Natural killer cell treated with Interleukin-12 subunit alpha and Interleukin-12 subunit beta and Interleukin-15 and Interleukin-18, amount 100 ng/mL, for 72 hours (primary cell): Measurements from ENCODE around the gene PLAAT1. TPM values are rescaled to one million over a fixed set of nuclear protein-coding genes. Genes with fewer than 3 reads are reported as not detected.

Source experiments
- ATAC-seq, 2 donors: fragments of 150-1000 bp; cut with Tn5 transposase in 1 of 2; sonication (Bioruptor Pico), chemical (Tn5 transposase) in 1 of 2; 2 replicates each; pipeline ENCODE4 v1.10.0; 2021
- DNase-seq: peaks from one replicate; pipeline ENCODE4 v3.0.0; 2022; ENCODE audit warnings: low spot score
- H3K27ac Mint-ChIP-seq, 2 donors: 1 replicate in 1 of 2; 2 replicates in 1 of 2; pipeline ENCODE4 v1.8.0; 2022; ENCODE audit warnings: mixed read lengths in 2 of 2, mild to moderate bottlenecking in 1 of 2, moderate library complexity in 1 of 2
- H3K27me3 Mint-ChIP-seq, 2 donors: 1 replicate in 1 of 2; 2 replicates in 1 of 2; pipeline ENCODE4 v1.8.0; 2022; ENCODE audit warnings: mixed read lengths in 2 of 2
- H3K36me3 Mint-ChIP-seq: one replicate; pipeline ENCODE4 v1.8.0; 2022; ENCODE audit warnings: mixed read lengths
- H3K4me1 Mint-ChIP-seq, 2 donors: 1 replicate in 1 of 2; 2 replicates in 1 of 2; pipeline ENCODE4 v1.8.0; 2022; ENCODE audit warnings: low read depth in 2 of 2, mixed read lengths in 2 of 2, mild to moderate bottlenecking in 1 of 2
- H3K4me3 Mint-ChIP-seq: one replicate; pipeline ENCODE4 v1.8.0; 2022; ENCODE audit warnings: mixed read lengths
- H3K9me3 Mint-ChIP-seq: 2 replicates; pipeline ENCODE4 v1.8.0; 2022; ENCODE audit warnings: mixed read lengths
- total RNA-seq, 2 donors: library from RNA; stranded (reverse); gene quantifications; one replicate each; pipeline ENCODE4 v1.2.3, GENCODE V29; 2022

The PLAAT1 gene
- total RNA-seq, 2 donors from 2014 or later, result not detected

DNA sequence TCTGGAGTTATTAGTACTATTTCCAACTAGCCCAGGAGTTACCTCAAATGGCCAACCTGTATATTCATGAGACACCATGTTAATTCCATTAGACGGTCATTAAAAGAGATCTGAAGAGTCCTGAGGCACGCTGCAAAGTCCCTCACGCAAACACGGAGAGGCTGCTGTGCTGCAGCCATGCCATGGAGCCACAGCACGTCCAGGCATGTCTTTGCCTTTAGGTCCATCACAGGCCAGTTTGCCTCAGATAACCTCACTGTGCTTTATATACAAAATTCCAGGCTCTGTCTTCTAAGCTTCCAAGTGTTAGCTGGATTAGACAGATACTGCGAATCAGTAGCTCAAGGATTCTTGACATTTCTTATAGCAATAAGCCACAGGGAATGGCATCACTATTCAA lies 9.8 kb upstream of the PLAAT1 start:
- Mint-ChIP-seq H3K4me1 (no peaks in the 10 kb centered on the region), H3K27ac (no peak overlapping the region), H3K4me3 (no peak overlapping the region), H3K36me3 (no peaks in the 10 kb centered on the region), H3K9me3 (no peaks in the 10 kb centered on the region), H3K27me3 (no peaks in the 10 kb centered on the region)
- DNase-seq (no peak), ATAC-seq (no peak)

DNA sequence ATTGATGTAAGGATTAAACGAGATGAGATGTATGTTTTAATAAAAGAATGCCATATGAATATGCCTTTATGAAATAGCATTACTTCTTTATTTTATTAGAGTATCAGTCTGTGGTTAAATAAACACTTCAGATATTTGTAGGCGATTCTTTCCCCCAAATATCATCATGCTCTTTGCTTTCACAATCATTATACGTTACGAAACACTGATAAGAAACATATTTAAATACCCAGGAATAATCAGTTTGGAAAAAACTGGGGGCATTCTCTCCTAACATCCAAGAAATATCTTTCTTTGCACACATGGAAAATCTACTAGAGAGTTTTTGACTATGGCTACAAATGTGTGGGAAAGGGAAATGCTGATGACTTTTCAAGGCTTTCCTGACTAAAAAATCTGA lies 4.4 kb upstream of the PLAAT1 start:
- H3K9me3 Mint-ChIP-seq, result peaks cover 3% of the 10 kb centered on the region
- no peaks in the 10 kb centered on the region for H3K4me1 Mint-ChIP-seq
- H3K27ac Mint-ChIP-seq, result no peak overlapping the region
- no peak overlapping the region for H3K4me3 Mint-ChIP-seq
- H3K36me3 Mint-ChIP-seq, result no peaks in the 10 kb centered on the region
- ATAC-seq (no peak), DNase-seq (no peak)
- peaks cover 5 to 19% of the 10 kb centered on the region in 2 donors for H3K27me3 Mint-ChIP-seq

DNA sequence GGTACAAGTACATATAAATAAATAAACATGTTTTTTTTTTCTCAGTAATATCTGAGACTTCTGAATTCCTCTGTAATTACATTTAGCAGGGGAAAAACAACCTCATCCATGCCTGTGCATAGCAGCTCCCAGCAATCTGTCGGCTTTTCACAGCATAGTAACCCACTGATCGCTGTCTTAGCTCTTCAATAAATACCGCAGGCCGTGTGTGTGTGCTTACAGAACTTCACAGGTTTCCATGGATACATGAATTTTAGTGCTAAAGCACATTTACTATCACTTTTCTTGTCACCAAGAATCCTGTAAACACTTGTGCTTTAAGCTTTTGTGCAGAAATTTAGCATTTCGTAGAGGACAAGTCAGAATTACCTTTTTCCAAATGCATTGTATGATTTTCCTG lies 4.0 kb upstream of the PLAAT1 start:
- no peak for DNase-seq
- Mint-ChIP-seq H3K9me3 (peaks cover 3% of the 10 kb centered on the region), H3K27me3 (peaks cover 7 to 22% of the 10 kb centered on the region in 2 donors), H3K36me3 (no peaks in the 10 kb centered on the region), H3K4me1 (no peaks in the 10 kb centered on the region), H3K4me3 (no peak overlapping the region), H3K27ac (no peak overlapping the region)
- ATAC-seq, result no peak

GRCh38 chr3:193240436-193240849 lies 579 bp upstream of the PLAAT1 start:
- H3K36me3 Mint-ChIP-seq, result no peaks in the 10 kb centered on the region
- ATAC-seq, result no peak
- H3K9me3 Mint-ChIP-seq, result peaks cover 8% of the 10 kb centered on the region
- peaks cover 16 to 34% of the 10 kb centered on the region in 2 donors for H3K27me3 Mint-ChIP-seq
- H3K4me3 Mint-ChIP-seq, result no peak overlapping the region
- H3K4me1 Mint-ChIP-seq, result no peaks in the 10 kb centered on the region
- H3K27ac Mint-ChIP-seq, result no peak overlapping the region
- DNase-seq, result no peak

DNA sequence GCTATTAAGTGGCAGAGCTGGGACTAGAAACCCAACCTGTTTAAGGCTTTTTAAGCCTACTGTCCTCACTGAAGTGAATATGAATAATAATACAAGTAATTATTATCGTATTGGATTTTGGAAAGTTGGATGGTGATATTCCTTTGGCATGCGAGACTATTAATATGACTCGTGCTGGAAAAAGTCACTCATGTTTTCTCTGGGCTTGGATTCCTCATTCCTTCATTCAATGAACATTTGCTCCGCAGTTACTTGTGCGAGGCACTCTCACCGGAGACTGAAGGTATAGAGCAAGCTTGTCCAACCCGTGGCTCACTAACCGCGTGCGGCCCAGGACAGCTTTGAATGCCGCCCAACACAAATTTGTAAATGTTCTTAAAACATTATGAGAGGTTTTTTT lies 694 bp downstream of the PLAAT1 start:
- DNase-seq (no peak), ATAC-seq (no peak)
- H3K9me3 Mint-ChIP-seq, result peaks cover 14% of the 10 kb centered on the region
- H3K27me3 Mint-ChIP-seq, result peaks cover 16 to 34% of the 10 kb centered on the region in 2 donors
- no peak overlapping the region for H3K4me3 Mint-ChIP-seq
- H3K36me3 Mint-ChIP-seq, result no peaks in the 10 kb centered on the region
- no peak overlapping the region for H3K27ac Mint-ChIP-seq
- no peaks in the 10 kb centered on the region for H3K4me1 Mint-ChIP-seq

DNA sequence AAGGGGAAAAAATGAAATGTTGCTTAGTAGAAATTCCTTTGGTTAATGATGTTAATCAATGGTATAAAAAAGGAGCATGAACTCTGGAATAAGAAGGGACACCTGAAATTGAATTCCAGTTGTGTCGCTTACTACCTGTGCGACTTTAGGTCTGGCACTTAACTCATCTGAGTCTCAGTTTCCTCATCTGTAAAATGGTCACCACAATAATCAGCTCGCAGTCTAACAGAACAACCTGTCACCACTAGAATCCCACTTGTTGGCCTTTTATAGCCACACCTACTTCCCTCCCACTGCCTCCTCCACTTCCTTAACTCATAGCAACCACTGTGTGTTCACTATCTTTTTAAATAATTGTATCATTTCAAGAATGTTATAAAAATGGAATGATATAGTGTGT lies 2.5 kb downstream of the PLAAT1 start:
- Mint-ChIP-seq H3K27me3 (peaks cover 13 to 29% of the 10 kb centered on the region in 2 donors), H3K4me3 (no peak overlapping the region), H3K9me3 (peaks cover 18% of the 10 kb centered on the region), H3K4me1 (no peaks in the 10 kb centered on the region), H3K36me3 (no peaks in the 10 kb centered on the region), H3K27ac (no peak overlapping the region)
- ATAC-seq (no peak), DNase-seq (no peak)

- peaks cover 16% of the 10 kb centered on the region for H3K36me3 Mint-ChIP-seq
- peaks cover 27% of the 10 kb centered on the region for H3K9me3 Mint-ChIP-seq
- no peaks in the 10 kb centered on the region for H3K27me3 Mint-ChIP-seq
- H3K4me1 Mint-ChIP-seq, result no peaks in the 10 kb centered on the region
- ATAC-seq (no peak), DNase-seq (no peak)
- no peak overlapping the region for H3K27ac Mint-ChIP-seq
- no peak overlapping the region for H3K4me3 Mint-ChIP-seq
Measured at GRCh38 chr3:193248848-193249468, 7.9 kb downstream of the PLAAT1 start.

DNA sequence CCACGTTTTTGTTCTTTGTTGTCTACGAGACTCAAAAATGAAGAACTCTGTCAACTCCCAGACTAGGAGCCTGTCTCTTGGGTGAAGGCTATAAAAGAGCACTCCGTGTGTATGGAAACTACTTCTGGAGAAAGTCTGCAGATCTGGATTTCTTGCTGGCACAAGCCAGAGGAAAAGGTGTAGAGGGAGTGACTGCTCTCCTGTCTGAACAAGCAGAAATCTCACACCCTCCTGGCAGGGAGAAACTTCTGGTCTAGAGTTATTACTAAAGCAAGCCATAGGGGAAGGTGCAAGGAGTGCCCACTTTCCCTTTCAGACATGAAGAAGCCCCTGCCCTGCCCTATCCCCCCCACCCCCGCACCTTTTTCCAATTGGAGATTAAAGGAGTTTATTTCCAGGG lies 9.5 kb downstream of the PLAAT1 start:
- Mint-ChIP-seq H3K4me1 (no peaks in the 10 kb centered on the region), H3K27me3 (no peaks in the 10 kb centered on the region), H3K4me3 (no peak overlapping the region), H3K27ac (no peak overlapping the region), H3K9me3 (peaks cover 22% of the 10 kb centered on the region), H3K36me3 (peaks cover 16% of the 10 kb centered on the region)
- ATAC-seq (no peak), DNase-seq (no peak)

DNA sequence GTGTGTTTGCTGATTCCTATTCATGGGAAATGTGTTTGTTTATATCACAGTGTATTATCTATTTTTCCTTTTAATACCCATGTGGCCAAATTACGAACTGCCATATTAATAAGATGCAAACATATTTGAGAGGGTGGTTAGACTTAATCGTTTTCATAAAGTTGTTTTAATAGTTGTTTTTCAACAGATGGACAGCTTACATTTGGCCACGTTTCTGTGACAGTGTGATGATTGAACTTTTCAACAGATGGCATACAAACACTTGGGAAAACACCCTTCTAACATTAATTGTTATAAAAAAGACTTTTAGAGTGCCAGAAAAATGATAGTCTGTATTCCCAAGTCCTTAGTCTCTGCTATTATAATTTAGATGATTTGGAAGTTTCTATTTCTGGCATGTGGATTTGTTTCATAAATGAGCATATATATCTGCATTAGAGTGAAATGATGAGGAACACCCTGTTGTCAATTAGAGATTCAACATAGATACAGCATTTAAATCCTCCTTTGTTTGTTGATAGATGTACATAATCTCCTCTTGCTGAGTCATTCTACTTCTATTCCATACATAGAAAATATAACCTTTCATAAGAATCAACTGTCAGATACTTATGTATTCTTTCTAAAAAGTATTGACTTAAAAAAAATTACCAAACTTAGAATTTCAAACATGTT lies 13.1 kb downstream of the PLAAT1 start:
- DNase-seq (no peak), ATAC-seq (no peak)
- H3K27me3 Mint-ChIP-seq, result no peaks in the 10 kb centered on the region
- peaks cover 6% of the 10 kb centered on the region for H3K9me3 Mint-ChIP-seq
- H3K27ac Mint-ChIP-seq, result no peak overlapping the region
- no peaks in the 10 kb centered on the region for H3K4me1 Mint-ChIP-seq
- H3K4me3 Mint-ChIP-seq, result no peak overlapping the region
- peaks cover 12% of the 10 kb centered on the region for H3K36me3 Mint-ChIP-seq

- no peaks in the 10 kb centered on the region for H3K9me3 Mint-ChIP-seq
- ATAC-seq (no peak), DNase-seq (no peak)
- no peak overlapping the region for H3K4me3 Mint-ChIP-seq
- no peaks in the 10 kb centered on the region for H3K4me1 Mint-ChIP-seq
- no peaks in the 10 kb centered on the region for H3K27me3 Mint-ChIP-seq
- H3K27ac Mint-ChIP-seq, result no peak overlapping the region
- no peaks in the 10 kb centered on the region for H3K36me3 Mint-ChIP-seq
Measured at GRCh38 chr3:193261970-193262369, 20.9 kb downstream of the PLAAT1 start.

- H3K27me3 Mint-ChIP-seq, result no peaks in the 10 kb centered on the region
- H3K4me1 Mint-ChIP-seq, result no peaks in the 10 kb centered on the region
- ATAC-seq (no peak), DNase-seq (no peak)
- no peak overlapping the region for H3K27ac Mint-ChIP-seq
- H3K9me3 Mint-ChIP-seq, result no peaks in the 10 kb centered on the region
- H3K4me3 Mint-ChIP-seq, result no peak overlapping the region
- H3K36me3 Mint-ChIP-seq, result no peaks in the 10 kb centered on the region
Measured at GRCh38 chr3:193262707-193263106, 21.7 kb downstream of the PLAAT1 start.

DNA sequence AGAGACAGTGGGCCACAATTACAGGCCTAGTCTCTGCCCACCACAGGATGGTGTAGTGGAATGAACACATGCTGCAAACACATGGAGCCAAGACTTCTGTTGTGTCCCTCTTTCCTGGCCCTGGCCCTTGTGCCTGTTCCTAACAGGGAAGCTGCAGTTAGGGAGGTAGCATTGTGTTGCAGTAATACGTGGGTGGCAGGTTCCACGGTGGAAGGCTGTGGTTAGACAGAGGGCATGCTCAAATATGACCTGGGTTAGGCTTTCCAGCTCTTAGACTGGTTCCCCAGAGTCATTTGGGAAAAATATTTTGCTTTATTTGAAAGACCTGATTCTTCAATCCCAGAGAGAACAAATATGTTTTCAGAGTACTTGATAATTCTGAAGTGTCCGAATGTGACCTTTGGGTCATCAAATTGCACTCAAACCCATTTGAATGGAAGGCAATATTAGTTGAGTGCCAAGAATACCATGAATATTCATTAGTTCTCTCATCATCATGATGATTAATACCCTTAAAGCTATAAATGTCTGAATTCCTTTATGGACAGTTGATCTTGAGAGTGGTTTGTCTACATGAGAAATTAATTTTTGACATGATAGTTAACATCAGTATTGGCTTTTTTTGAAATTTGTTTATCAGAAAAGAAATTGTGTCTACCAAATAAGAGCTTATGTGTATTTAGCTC lies 28.5 kb downstream of the PLAAT1 start:
- no peak for DNase-seq
- no peak overlapping the region for H3K4me3 Mint-ChIP-seq
- H3K9me3 Mint-ChIP-seq, result no peaks in the 10 kb centered on the region
- no peaks in the 10 kb centered on the region for H3K27me3 Mint-ChIP-seq
- no peaks in the 10 kb centered on the region for H3K36me3 Mint-ChIP-seq
- H3K4me1 Mint-ChIP-seq, result no peaks in the 10 kb centered on the region
- H3K27ac Mint-ChIP-seq, result no peak overlapping the region
- no peak for ATAC-seq

DNA sequence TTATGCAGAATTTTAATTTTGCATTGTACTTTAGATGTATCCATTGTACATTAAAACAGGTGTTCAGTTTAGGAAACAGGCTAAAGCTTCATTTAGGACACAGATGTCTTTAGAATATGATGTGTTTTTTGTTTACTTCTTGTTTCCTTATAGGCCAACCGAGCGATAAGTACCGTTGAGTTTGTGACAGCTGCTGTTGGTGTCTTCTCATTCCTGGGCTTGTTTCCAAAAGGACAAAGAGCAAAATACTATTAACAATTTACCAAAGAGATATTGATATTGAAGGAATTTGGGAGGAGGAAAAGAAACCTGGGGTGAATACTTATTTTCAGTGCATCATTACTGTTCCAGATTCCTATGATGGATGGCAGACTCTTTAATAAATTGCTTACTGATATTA lies 29.4 kb downstream of the PLAAT1 start:
- no peaks in the 10 kb centered on the region for H3K27me3 Mint-ChIP-seq
- no peaks in the 10 kb centered on the region for H3K9me3 Mint-ChIP-seq
- DNase-seq, result no peak
- no peaks in the 10 kb centered on the region for H3K36me3 Mint-ChIP-seq
- H3K4me1 Mint-ChIP-seq, result no peaks in the 10 kb centered on the region
- ATAC-seq, result no peak
- H3K4me3 Mint-ChIP-seq, result no peak overlapping the region
- no peak overlapping the region for H3K27ac Mint-ChIP-seq

DNA sequence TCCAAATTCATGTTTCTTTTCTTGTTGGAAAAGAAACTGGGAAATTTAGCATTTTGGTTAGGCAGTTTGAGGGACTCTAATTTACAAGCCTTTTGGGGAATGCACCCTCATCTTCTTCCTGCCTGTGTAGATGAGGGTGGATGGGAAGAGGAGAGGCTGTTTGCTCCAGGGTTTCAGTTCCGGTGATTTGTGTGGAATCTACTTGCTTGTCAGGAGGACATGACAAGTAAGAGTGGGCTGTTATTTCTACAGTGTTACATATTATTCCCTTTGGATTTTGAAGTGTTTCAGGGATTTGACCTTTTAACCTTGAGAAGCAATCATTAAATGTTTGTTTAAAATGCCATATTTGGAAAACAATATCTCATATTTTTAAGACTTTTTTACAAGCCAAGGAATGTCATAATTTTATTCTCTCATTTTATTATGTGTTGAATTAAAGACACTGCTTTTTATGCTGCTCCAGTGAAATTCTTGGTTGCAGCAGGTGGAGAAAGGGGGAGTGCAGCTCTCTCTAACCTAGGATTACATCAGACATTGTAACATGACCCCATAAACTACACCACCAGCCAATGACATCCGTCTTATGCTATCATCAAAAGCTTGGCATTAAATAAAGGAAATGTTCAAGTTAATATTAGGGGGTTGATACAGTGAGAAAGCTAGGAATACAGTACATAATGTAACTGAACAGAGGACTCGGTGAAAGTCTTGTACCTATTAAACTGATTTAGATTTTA lies 30.2 kb downstream of the PLAAT1 start:
- DNase-seq (no peak), ATAC-seq (no peak)
- Mint-ChIP-seq H3K27ac (no peak overlapping the region), H3K27me3 (no peaks in the 10 kb centered on the region), H3K4me3 (no peak overlapping the region), H3K9me3 (no peaks in the 10 kb centered on the region), H3K36me3 (no peaks in the 10 kb centered on the region), H3K4me1 (no peaks in the 10 kb centered on the region)
